BJ (cell line): ENCODE data around the gene SLC26A1. TPM values are rescaled to one million over a fixed set of nuclear protein-coding genes. Genes with fewer than 3 reads are reported as not detected.

Source experiments
- CTCF ChIA-PET: fragments of 350-600 bp; formaldehyde crosslinking; extraction: SDS; loops from one replicate; lab custom pipeline; 2021; ENCODE audit warnings: antibody characterized with exemption, inconsistent platforms; lab: Yijun Ruan, JAX
- POLR2A ChIA-PET: fragments of 300-600 bp; sonication (Branson Sonifier 250); formaldehyde crosslinking; extraction: SDS; loops from one replicate; lab custom pipeline; 2021; ENCODE audit warnings: antibody characterized with exemption; lab: Charles Lee
- DNase-seq: peaks from one replicate; pipeline ENCODE4 v3.0.0-alpha.2; 2011; ENCODE audit warnings: low read depth
- H3K27me3 ChIP-seq: 2 replicates; pipeline ENCODE4 v1.6.0; 2011; ENCODE audit warnings: low read length; ENCODE audit not compliant: control insufficient read depth, insufficient read depth
- H3K36me3 ChIP-seq: 2 replicates; pipeline ENCODE4 v1.5.1; 2011; ENCODE audit warnings: low read length; ENCODE audit not compliant: control insufficient read depth, insufficient read depth
- H3K4me3 ChIP-seq: 2 replicates; pipeline ENCODE4 v1.5.1; 2011; ENCODE audit warnings: low read depth, mild to moderate bottlenecking, control low read depth, low read length
- polyA plus RNA-seq: library from polyadenylated mRNA; depleted of rRNA; stranded (reverse); fragments of >200 nt; gene quantifications from 2 replicates; pipeline ENCODE4 v1.2.3, GENCODE V29; 2011
- TF ChIP-seq, protein P1 (sequence below): IDR thresholded peaks from 2 replicates; pipeline ENCODE4 v1.5.1; 2011; ENCODE audit warnings: low read depth, mild to moderate bottlenecking, control low read depth, inconsistent platforms, low read length, moderate library complexity; ENCODE audit not compliant: insufficient read depth

SLC26A1 gene
- polyA plus RNA-seq, 1 experiment = not detected

DNA sequence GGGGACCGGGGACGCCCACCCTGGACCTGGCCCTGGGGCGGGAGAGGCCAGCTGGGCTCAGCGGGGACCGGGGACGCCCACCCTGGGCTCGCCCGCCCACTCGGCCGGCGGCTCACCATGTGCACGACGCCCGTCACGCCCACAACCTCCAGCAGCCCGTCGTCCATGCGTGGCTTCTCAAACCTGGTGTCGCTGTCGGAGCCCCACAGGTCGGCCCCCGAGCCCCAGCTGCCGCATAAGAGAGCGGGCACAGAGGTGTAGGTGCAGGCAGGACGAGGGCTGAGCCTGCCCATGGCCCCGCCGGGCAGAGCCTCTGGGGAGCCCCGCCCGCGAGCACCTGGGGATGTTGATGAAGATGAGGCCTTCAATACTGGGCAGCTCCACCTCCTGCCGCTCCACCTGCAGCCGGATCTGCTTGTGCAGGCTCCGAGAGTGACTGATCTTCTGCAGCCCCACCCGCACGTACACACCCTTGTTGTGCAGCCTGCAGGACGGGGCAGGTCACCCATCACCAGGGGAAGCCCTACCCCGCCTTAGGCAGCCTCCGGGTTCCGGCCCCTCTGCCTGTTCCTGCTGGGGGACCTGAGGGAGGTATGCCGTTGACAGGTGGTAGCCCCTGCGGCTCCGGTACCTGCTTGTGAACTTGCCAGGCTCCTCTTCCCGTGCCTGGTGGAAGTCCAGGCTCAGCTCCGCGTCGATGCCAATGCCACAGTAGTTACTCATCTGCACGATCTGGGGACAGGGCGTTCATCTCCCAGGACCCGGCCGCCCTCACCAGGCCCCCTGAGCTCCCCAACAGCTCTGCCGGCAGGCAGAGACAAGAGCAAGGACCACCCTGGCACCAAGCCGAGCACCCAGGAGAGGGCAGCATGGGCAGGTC lies 31.6 kb downstream of the SLC26A1 start:
- H3K36me3 ChIP-seq = peaks cover 42% of the 10 kb centered on the region
- TF ChIP-seq, protein P1, sequence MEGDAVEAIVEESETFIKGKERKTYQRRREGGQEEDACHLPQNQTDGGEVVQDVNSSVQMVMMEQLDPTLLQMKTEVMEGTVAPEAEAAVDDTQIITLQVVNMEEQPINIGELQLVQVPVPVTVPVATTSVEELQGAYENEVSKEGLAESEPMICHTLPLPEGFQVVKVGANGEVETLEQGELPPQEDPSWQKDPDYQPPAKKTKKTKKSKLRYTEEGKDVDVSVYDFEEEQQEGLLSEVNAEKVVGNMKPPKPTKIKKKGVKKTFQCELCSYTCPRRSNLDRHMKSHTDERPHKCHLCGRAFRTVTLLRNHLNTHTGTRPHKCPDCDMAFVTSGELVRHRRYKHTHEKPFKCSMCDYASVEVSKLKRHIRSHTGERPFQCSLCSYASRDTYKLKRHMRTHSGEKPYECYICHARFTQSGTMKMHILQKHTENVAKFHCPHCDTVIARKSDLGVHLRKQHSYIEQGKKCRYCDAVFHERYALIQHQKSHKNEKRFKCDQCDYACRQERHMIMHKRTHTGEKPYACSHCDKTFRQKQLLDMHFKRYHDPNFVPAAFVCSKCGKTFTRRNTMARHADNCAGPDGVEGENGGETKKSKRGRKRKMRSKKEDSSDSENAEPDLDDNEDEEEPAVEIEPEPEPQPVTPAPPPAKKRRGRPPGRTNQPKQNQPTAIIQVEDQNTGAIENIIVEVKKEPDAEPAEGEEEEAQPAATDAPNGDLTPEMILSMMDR = no peak
- no peak for DNase-seq
- no peaks in the 10 kb centered on the region for H3K27me3 ChIP-seq
- POLR2A ChIA-PET = no interaction called here
- CTCF ChIA-PET = no interaction called here
- no peak overlapping the region for H3K4me3 ChIP-seq

DNA sequence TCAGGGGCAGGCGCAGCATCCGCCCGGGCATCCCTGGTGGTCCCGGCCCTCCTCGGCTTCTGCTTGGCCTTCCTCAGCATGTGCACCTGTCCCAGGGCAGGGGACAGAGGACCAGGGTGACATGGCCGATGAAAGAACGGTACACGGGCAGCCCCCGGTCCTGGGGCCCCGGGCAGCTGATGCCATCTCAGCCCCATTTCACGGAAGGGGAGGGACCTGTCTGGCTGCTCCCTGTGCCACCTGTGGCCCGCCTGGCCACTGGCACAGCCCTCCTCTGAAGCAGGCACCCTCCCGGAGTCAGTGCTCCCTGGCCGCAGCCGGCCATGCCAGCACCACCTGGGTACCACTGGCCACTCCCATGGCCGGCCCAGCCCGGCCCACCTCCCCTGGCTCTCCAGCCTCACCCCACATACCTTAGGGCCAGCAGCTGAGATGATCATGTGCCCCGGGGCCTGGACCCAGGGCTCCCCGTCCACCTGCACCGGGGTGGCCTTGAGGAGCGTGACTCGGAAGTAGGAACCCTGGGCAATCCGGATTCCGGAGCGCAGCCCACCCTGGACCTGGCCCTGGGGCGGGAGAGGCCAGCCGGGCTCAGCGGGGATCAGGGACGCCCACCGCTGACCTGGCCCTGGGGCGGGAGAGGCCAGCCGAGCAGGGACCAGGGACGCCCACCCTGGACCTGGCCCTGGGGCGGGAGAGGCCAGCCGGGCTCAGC lies 32.4 kb downstream of the SLC26A1 start:
- CTCF ChIA-PET = no interaction called here

DNA sequence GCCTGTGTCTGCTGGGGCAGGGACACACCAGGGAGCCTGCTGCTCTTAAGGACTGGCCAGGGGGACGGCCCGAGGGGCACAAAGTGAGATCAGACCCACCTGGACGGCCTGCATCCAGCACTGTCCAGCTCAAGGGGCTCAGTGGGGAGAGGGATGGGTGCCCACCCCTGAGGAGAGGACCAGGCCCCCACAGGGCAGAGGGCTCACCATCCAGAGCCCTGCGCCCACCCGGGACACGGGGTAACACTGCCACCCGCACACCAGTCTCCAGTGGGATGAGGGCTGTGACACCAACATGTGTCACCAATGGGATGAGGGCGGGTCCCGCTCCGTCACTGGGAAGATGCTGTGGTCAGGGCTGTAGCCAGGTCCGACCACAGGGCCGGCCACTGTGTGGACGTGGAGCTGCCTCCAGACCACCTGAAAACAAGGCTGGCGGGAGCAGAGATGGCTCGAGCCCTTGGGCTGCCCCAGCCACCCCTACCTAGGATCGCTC lies 33.0 kb downstream of the SLC26A1 start:
- H3K36me3 ChIP-seq = peaks cover 35% of the 10 kb centered on the region
- DNase-seq = no peak
- H3K4me3 ChIP-seq = no peak overlapping the region
- ChIA-PET POLR2A (no interaction called here), CTCF (no interaction called here)
- H3K27me3 ChIP-seq = no peaks in the 10 kb centered on the region
- TF ChIP-seq, protein P1 = no peak

More for the DNA sequence above, 32.4 kb downstream of the SLC26A1 start:
- no peak overlapping the region for H3K4me3 ChIP-seq
- TF ChIP-seq, protein P1 = no peak
- no peaks in the 10 kb centered on the region for H3K27me3 ChIP-seq
- peaks cover 37% of the 10 kb centered on the region for H3K36me3 ChIP-seq
- DNase-seq = no peak
- POLR2A ChIA-PET = no interaction called here

DNA sequence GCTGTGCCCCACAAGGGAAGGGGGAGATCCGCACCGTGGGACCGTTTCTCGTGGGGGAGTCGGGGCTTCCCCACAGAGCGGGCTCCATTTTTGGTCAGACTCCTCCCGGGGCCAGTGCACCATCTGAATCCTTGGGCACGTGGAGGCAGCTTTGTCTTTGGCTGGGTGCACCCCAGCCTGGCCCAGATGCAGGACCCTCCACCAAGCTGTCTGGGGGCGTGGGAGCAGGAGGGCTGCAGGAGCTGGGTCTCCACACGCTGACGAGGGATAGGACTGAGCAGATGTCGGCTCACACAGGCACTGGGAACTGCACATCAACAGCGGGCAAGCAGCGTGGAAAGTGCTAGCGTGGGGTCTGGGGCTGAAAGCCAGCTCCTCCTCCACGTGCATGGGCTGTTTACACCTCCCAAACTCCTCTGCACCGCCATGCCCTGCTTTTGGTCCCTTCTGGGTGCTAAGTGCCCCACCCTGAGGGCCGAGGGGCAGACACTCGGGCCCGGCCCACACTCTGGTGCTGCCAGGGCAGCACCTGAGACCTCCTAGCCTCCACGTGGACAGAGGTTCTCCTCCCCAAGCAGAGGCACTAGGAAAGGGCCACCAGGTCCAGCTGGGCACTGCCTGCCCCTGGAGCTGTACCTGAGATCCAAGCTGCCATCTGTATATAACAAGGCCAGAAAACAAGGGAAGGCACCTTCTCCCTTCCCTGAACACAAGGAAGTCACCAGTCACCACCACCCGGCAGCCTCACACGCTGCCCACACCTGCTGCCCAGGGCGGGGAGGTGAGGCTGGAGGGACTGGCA lies 33.7 kb downstream of the SLC26A1 start:
- TF ChIP-seq, protein P1 = no peak
- DNase-seq = no peak
- POLR2A ChIA-PET = no interaction called here
- H3K27me3 ChIP-seq = no peaks in the 10 kb centered on the region
- CTCF ChIA-PET = no interaction called here
- no peak overlapping the region for H3K4me3 ChIP-seq
- peaks cover 33% of the 10 kb centered on the region for H3K36me3 ChIP-seq
